ENCODE results near the gene OSBPL9. TPM values are rescaled to one million over a fixed set of nuclear protein-coding genes. Genes with fewer than 3 reads are reported as not detected.
A peak's percentile ranks its signal among the peaks of the same experiment; 100 is the strongest.

Gene OSBPL9
- total RNA-seq, 1 donor from 2014 or later = 103 TPM

DNA sequence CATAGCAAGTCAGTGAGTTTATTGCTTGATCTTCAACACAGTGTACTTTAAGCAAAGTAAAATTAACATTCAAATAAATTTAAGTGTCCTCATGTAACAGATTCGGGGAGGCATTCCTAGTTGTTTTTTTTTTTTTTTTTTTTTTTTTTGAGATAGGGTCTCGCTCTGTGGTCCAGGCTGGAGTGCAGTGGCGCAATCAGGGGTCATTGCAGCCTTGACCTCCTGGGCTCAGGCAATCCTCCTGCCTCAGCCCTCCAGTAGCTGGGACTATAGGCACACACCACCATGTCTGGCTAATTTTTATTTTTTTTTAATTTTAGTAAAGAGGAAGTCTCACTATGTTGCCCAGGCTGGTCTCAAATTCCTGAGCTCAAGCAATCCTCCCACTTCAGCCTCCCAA, 22.8 kb downstream of the OSBPL9 start:
- Mint-ChIP-seq H3K27ac (ENCODE audit: unreplicated experiment) (no peak overlapping the region), H3K27me3 (ENCODE audit: unreplicated experiment) (no peaks in the 10 kb centered on the region), H3K4me3 (ENCODE audit: unreplicated experiment) (no peak overlapping the region), H3K4me1 (ENCODE audit: unreplicated experiment) (peaks cover 41% of the 10 kb centered on the region), H3K9me3 (ENCODE audit: unreplicated experiment) (no peaks in the 10 kb centered on the region), H3K36me3 (ENCODE audit: unreplicated experiment) (peaks cover 2% of the 10 kb centered on the region)
- TF ChIP-seq, protein P1, sequence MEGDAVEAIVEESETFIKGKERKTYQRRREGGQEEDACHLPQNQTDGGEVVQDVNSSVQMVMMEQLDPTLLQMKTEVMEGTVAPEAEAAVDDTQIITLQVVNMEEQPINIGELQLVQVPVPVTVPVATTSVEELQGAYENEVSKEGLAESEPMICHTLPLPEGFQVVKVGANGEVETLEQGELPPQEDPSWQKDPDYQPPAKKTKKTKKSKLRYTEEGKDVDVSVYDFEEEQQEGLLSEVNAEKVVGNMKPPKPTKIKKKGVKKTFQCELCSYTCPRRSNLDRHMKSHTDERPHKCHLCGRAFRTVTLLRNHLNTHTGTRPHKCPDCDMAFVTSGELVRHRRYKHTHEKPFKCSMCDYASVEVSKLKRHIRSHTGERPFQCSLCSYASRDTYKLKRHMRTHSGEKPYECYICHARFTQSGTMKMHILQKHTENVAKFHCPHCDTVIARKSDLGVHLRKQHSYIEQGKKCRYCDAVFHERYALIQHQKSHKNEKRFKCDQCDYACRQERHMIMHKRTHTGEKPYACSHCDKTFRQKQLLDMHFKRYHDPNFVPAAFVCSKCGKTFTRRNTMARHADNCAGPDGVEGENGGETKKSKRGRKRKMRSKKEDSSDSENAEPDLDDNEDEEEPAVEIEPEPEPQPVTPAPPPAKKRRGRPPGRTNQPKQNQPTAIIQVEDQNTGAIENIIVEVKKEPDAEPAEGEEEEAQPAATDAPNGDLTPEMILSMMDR (IDR thresholded peaks at IDR 0.05) = no peak
- no peak for DNase-seq (ENCODE audit: extremely low spot score, unreplicated experiment)

DNA sequence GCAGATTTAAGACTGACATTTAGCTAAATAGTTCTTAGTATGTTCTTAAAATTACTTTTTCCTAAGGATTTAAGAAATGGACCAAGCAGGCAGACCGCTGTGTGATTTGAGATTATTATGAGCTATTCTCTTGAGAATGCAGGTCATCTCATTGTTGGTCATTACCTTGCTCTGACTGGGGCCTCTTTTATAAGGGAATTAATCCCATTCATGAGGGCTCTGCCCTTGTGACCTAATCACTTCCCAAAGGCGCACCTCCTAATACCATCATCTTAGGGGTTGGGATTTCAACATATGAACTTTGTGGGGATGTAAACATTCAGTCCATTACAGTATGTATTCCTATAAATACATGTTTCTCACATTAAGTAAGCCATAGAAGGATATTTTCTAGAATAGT, 24.2 kb downstream of the OSBPL9 start:
- H3K36me3 Mint-ChIP-seq (ENCODE audit: unreplicated experiment) = peaks cover 2% of the 10 kb centered on the region
- TF ChIP-seq, protein P1 (IDR thresholded peaks at IDR 0.05) = no peak
- H3K9me3 Mint-ChIP-seq (ENCODE audit: unreplicated experiment) = no peaks in the 10 kb centered on the region
- H3K27me3 Mint-ChIP-seq (ENCODE audit: unreplicated experiment) = no peaks in the 10 kb centered on the region
- no peak overlapping the region for H3K4me3 Mint-ChIP-seq (ENCODE audit: unreplicated experiment)
- peak overlapping the region; percentile 89 for H3K27ac Mint-ChIP-seq (ENCODE audit: unreplicated experiment)
- no peak for DNase-seq (ENCODE audit: extremely low spot score, unreplicated experiment)
- H3K4me1 Mint-ChIP-seq (ENCODE audit: unreplicated experiment) = peaks cover 53% of the 10 kb centered on the region

DNA sequence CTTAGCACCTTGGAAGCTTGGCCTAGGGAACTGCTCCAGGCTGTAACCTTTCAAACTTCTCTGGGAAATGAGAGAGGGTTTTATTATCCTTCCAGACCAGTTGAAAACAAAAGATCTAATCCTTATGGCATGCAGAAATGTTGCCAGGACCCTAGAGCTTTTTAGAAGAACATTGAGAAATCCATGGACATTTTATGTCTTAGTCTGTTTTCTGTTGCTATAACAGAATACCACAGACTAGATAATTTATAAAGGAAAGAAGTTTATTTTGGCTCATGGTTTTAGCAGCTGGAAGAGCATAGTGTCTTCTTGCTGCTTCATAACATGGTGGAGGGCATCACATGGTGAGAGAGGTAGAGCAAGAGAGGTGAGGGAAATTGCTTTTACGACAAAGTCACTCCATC, 25.8 kb downstream of the OSBPL9 start:
- H3K9me3 Mint-ChIP-seq (ENCODE audit: unreplicated experiment) = no peaks in the 10 kb centered on the region
- TF ChIP-seq, protein P1 (IDR thresholded peaks at IDR 0.05) = no peak
- peak overlapping the region; percentile 89 for H3K27ac Mint-ChIP-seq (ENCODE audit: unreplicated experiment)
- H3K4me3 Mint-ChIP-seq (ENCODE audit: unreplicated experiment) = peak overlapping the region; percentile 4
- H3K27me3 Mint-ChIP-seq (ENCODE audit: unreplicated experiment) = no peaks in the 10 kb centered on the region
- H3K36me3 Mint-ChIP-seq (ENCODE audit: unreplicated experiment) = peaks cover 2% of the 10 kb centered on the region
- peaks cover 48% of the 10 kb centered on the region for H3K4me1 Mint-ChIP-seq (ENCODE audit: unreplicated experiment)
- no peak for DNase-seq (ENCODE audit: extremely low spot score, unreplicated experiment)

DNA sequence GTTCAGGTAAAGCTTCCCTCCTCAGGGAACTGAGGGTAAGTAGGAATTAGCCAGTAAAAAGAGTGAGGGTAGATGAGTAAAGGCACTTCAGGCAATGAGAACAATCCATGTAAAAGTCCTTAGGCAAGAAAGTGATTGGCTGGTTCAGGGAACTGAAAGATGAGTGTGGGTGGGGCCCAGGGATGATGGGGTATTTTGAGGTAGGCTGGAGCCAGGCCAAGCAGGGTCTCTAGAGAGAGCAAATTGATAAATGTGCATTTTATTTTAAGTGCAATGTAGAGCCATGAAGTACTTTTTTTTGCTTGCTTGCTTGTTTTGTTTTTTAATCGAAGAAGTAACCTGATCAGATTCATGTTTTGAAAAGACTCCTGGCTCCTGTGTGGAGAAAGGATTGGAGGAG, 26.5 kb downstream of the OSBPL9 start:
- Mint-ChIP-seq H3K36me3 (ENCODE audit: unreplicated experiment) (peaks cover 2% of the 10 kb centered on the region), H3K4me3 (ENCODE audit: unreplicated experiment) (peak overlapping the region; percentile 5), H3K27ac (ENCODE audit: unreplicated experiment) (peak overlapping the region; percentile 89), H3K9me3 (ENCODE audit: unreplicated experiment) (no peaks in the 10 kb centered on the region), H3K27me3 (ENCODE audit: unreplicated experiment) (no peaks in the 10 kb centered on the region), H3K4me1 (ENCODE audit: unreplicated experiment) (peaks cover 53% of the 10 kb centered on the region)
- TF ChIP-seq, protein P1 (IDR thresholded peaks at IDR 0.05) = no peak
- no peak for DNase-seq (ENCODE audit: extremely low spot score, unreplicated experiment)

DNA sequence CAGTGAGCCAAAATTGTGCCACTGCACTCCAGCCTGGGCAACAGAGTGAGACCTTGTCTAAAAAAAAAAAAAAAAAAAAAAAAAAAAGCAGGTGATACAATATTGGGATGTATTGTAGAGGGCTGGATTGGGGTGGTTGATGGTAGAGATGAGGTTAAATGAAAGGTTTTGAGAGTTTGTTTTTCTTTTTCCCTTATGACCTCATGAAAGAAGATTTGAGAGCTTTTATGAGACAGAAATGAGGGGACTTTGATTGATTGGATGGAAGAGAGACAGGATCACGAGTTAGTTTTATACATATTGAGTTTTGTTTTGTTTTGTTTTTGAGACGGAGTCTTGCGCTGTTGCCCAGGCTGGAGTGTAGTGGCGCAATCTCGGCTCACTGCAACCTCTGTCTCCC, 27.1 kb downstream of the OSBPL9 start:
- Mint-ChIP-seq H3K36me3 (ENCODE audit: unreplicated experiment) (peaks cover 2% of the 10 kb centered on the region), H3K27ac (ENCODE audit: unreplicated experiment) (peak overlapping the region; percentile 89), H3K4me3 (ENCODE audit: unreplicated experiment) (no peak overlapping the region), H3K9me3 (ENCODE audit: unreplicated experiment) (no peaks in the 10 kb centered on the region), H3K4me1 (ENCODE audit: unreplicated experiment) (peaks cover 58% of the 10 kb centered on the region), H3K27me3 (ENCODE audit: unreplicated experiment) (no peaks in the 10 kb centered on the region)
- no peak for DNase-seq (ENCODE audit: extremely low spot score, unreplicated experiment)
- TF ChIP-seq, protein P1 (IDR thresholded peaks at IDR 0.05) = no peak
